HG03064 (cell line): Measurements from ENCODE around the gene SPHKAP.
"Not testable (repeated sequence)": the region's sequence is repeated elsewhere in the genome, so short reads cannot be mapped to it uniquely, and the experiment has no call there.

Source experiments
- ATAC-seq: cut with Tn5 transposase; IDR thresholded peaks from one replicate; pipeline ENCODE4 v1.9.1; 2021; ENCODE audit warnings: low read depth; ENCODE audit not compliant: unreplicated experiment

The SPHKAP gene

GRCh38 chr2:228181098-228182019 lies at the start of gene SPHKAP:
SPHKAP (minus strand) TSS chr2:228181687; CDS start chr2:228181598, 89 bp downstream.
- ATAC-seq, result no peak

DNA sequence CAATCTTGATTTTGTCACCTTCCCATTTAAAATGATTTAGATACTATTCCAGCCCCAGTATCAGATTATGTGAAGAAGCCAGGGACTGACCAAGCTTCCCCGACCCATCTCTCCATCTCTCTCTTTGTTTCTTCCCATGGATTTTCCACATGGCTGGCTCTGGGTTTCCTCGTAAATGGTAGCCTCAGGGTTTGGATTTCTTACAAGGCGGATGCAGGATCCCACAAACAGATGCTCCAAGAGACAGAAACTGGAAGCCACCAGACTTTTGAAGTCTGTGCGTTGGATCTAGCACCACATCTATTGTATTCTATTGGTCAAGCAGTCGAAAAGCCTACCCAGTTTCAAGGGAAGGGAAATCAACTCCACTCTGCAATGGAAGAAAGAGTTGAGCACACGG lies 46.0 kb upstream of the SPHKAP start:
- no peak for ATAC-seq

DNA sequence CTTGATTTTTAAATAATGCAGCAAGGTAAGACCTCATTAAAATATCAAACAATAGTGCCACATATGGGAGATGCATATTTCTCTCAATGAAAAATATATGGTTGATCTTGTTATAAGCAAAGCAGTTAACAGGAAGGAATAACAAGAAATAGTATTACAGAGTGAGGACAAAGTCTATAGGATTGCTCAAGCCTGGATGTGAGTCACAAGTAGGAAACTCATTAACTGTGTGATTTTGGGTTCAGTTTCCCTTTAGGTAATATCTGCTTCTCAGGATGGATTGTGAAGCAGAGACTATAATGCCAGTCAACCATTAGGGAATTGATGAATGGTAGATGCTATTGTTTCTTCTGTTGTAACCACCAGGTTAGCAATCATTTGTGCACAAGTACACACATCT lies 42.9 kb upstream of the SPHKAP start:
- ATAC-seq, result no peak

- not testable (repeated sequence) for ATAC-seq
These were observed 37.1 kb upstream of the SPHKAP start for GRCh38 chr2:228218593-228218992.

GRCh38 chr2:228197504-228197903 lies 16.0 kb upstream of the SPHKAP start:
- ATAC-seq, result no peak

DNA sequence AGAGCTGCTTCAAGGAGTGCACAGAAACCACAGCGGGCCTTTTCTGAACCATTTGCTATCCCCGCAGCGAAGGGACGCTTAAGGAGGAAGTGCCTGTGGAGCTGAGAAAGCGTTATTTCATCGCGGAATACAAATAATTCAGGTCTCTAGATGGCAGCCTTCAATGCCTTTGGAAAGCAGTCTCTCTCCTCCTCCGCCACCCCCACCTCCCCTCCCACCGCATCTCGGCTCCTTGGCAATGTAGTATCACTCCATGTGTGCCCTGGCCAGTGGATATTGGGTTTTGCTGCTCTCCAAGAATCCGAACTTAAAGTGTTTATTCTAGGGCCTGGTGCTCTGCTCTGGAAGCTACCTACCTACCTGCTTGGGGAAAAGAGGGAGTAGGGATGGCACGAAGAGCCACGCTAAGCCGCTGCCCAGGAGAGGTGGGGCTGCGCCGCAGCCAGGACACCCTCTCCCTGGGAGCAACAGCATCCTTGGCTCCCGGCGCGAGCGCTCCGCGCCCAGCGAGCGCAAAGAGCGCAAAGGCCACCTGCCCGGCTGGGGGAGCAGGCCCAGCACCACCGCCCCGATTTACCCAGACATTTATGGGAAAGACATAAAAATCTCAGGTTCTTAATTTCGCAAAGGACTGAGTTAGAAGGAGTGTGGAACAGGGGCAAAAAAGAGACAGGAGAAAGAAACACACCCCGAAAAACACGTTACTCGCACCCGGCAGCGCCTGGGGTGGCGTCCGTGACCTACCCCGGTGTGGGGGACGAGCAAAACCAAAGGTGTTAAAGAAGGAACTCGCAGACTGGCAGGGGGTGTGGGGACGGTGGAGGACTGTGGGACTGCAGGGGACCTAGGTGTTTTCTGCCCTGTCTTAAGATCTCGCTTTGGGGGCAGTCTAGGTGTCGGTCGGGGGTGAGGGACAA lies 1.0 kb downstream of the SPHKAP start:
- no peak for ATAC-seq

GRCh38 chr2:228167290-228167689 lies 14.2 kb downstream of the SPHKAP start:
- no peak for ATAC-seq

DNA sequence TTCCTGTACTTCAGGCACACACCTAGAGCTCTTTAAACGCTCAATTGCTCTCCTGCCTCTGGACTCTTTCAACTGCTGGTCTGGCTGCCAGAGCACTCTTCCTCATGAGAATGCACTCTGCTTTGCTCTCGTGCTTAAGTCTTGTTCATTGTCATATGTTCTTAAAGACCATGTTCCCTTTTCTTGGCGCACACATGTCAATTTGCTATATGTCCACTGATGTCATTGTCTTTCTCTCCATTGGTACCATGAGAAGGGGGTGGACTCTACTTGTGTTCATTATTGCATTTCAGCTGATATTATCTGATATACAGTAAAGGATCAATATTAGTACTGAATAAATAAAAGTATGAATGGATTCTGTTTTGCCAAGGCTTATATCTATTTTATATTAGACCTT lies 16.8 kb downstream of the SPHKAP start:
- ATAC-seq, result no peak

DNA sequence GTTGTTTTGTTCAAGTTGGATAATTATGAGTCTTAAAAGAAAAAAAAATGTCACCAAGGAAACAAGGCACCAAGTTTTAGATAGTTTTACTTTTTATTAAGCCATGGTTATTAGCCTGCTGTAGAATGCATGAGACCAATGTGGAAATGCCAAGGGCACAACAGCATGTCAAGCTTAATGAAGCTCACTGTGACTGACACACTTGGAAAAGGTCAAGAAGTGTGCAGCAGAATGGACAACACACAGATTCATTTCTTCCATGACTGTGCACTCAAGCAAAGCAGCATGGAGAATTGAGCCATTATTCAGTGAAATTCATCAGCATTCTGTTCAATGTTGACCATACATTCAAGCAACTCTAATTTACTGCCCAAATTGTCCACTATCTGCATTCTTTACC lies 23.6 kb downstream of the SPHKAP start:
- no peak for ATAC-seq

DNA sequence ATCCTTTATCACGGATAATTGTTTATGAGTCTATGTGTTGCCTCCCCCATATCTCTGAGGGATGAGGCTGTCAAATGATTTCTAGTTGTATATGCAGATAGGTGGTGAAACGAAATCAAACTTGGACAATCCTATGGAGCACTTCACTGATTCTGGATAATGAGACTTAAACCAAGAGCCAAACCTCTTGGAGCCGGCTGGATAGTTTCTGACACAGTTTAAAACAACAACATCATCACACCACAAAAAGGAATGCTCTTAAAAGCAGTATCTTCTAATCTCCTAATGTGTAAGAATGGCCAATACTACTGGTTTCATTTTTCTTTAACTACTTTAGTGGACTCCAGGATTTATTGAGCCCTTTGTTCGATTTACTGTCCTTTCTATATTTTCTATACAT lies 36.5 kb downstream of the SPHKAP start:
- ATAC-seq, result no peak

- ATAC-seq, result peak; percentile 94
These were observed 40.5 kb downstream of the SPHKAP start for GRCh38 chr2:228140934-228141528.

DNA sequence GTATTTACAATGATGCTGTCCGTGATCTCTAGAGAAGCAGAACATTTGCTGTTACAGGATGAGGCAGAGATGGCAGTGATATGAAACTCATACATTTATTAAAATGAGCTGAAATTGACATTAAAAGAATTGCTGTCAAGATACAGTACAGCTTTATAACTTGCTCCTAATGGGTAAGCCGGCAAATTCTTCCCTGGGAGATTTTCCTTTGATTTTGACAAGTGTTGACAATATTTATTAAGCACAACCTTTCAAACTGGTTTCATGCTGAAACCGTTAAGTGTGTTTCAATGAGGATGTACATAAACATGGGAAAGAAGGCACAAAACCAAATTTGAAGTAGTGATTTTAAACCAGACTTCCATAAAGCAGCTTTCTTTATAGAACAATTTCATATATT lies 45.5 kb downstream of the SPHKAP start:
- no peak for ATAC-seq

- no peak for ATAC-seq
These were observed 46.2 kb downstream of the SPHKAP start for GRCh38 chr2:228135300-228135699.

- no peak for ATAC-seq
These were observed 49.7 kb downstream of the SPHKAP start for GRCh38 chr2:228131833-228132232.

- ATAC-seq, result no peak
These were observed 55.1 kb downstream of the SPHKAP start for GRCh38 chr2:228126401-228126800.

DNA sequence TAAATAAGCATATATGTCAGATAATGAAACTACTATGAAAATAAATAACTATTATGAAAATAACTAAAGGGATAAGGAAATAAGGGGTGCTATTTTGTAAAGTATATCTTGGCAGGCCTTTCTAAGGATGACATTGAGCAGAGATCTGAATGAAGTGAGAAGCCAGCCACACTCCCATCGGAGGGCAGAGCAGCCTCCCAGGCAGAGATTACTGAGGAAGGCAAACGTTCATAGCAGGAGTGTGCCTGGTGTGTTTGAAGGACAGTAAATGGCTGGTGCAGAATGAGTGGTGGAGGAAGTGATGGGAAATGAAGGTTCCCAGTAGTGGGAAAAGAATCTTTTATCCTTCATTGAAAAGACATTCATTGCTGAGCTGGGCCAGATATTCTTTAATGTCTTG lies 62.5 kb downstream of the SPHKAP start:
- no peak for ATAC-seq

- ATAC-seq, result no peak
These were observed 73.6 kb downstream of the SPHKAP start for GRCh38 chr2:228107846-228108245.

DNA sequence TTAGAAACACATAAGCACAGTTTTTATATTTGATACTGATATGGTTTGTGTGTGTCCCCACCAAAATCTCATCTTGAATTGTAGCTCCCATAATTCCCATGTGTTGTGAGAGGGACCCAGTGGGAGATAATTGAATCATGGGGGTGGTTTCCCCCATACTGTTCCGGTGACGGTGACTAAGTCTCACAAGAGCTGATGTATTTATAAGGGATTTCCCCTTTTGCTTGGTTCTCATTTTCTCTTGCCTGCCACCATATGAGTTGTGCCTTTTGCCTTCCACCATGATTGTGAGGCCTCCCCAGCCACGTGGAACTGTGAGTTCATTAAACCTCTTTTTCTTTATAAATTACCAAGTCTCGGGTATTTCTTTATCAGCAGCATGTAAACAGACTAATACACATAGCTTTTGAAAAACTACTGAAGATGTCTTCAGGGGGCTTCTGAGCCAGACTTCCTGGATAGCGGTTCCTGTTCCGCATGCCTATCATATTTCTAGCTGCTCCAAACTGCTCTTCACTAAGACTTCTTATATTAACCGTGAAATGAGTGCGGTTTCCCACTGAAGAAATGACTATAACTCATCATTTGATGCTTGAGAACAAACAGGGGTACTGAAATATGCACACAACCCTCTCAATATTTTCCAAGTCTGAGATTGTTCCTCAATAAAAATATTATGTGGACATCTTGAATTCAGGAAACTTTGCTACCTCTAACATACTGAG lies 75.8 kb downstream of the SPHKAP start:
- no peak for ATAC-seq

DNA sequence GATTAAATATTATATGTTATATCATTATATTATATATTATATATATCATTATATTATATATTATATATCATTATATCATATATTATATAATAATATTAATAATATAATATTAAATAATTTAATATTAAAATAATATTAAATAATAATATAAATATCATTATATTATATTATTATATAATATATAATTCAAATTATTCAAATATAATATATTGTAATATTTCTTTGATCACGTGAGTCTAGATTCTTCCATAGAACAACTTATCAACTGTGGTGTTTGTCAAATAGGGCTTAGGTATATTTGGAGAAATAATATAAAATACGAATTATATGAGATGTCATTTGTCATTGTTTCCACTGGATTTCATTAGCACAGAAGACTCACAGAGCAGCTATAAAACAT lies 77.3 kb downstream of the SPHKAP start:
- no peak for ATAC-seq

- ATAC-seq, result no peak
These were observed 78.1 kb downstream of the SPHKAP start for GRCh38 chr2:228103379-228103778.
